ENCODE measurements around the gene EFCAB14.
"Not testable (repeated sequence)": the region's sequence is repeated elsewhere in the genome, so short reads cannot be mapped to it uniquely, and the experiment has no call there.

EFCAB14 gene

GRCh38 chr1:46724991-46725735 is 6.2 kb upstream of the EFCAB14 start:
- in situ Hi-C loops (cut with MboI; ENCODE audit: low sequenced_read_pairs) = no loop called here

DNA sequence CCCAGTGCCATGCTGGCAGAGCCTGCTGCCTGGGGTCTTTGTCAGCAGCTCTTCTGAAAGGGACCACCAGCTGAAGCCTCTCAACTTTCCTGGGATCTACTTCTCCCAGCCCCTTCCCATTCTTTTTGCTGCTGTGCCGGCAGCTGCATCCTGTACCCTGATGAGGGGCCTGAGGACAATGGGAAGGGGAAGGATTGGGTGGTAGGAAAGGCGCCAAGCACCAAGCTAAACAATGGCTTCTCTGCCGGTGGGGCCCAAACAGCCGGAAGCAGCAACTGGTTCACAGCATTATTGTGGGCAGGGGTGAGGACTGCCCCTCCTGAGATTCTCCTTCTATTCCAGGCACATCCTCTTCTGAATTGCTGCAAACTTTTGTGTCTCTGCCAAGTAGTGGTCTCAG is 5.0 kb upstream of the EFCAB14 start:
- in situ Hi-C loops (cut with MboI; ENCODE audit: low sequenced_read_pairs) = no loop called here

DNA sequence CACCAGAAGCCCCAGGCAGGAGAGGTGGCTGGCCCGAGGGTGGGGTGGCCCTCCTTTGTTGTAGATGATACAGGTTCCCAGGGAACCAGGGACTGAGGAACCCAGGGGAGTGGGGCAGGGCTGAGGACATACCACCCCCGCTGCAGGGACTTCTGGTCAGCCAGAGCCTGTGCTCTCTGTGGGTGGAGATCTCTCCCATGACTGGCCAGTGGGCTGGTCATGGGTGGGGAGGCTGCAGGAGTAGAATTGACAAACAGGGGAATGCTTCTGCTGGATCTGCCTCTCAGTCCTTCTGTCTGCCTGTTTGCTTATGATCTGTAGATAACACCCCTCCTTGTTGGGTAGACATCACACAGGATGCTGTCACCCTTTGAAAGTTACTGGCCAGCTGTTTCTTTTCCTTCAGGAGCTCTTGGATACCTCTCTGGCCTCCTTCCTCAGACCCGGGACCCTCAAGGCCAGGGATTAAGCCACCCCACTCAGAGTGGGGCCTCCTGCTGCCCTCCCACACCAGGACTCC is 2.8 kb upstream of the EFCAB14 start:
- in situ Hi-C loops (cut with MboI; ENCODE audit: low sequenced_read_pairs) = no loop called here

GRCh38 chr1:46721204-46721603 is 2.3 kb upstream of the EFCAB14 start:
- in situ Hi-C loops (cut with MboI; ENCODE audit: low sequenced_read_pairs) = no loop called here

DNA sequence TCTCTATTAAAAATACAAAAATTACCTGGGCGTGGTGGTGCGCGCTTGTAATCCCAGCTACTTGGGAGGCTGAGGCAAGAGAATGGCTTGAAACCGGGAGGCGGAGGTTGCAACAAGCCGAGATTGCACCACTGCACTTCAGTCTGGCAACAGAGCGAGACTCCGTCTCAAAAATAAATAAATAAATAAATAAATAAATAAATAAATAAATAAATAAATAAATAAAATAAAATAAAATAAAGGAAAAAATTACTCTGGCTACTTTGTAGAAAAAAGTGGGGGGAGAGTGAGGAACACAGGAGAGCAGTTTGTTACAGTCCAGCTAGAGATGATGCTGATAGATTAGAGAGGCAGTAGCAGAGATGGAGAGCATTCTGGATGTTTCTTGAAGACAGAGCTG is 1.4 kb upstream of the EFCAB14 start:
- in situ Hi-C loops (cut with MboI; ENCODE audit: low sequenced_read_pairs) = not testable (repeated sequence)

DNA sequence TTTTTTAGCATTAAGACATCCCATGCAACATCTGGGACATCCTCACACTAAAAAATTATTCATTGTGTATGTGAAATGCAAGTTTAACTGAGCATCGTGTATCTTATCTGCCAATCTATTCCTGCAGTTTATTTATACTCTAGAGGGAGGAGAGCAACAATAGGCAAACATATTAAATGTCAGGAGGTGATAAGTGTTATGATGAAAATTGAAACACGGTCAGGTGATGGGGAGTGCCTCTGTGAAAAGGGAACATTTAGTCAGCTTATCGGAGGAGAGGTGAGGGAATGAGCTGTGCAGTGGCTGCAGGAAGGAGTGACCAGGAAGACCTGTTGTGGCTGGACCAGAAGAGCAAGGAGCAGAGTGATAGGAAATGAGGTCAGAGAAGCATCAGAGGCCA is 775 bp upstream of the EFCAB14 start:
- in situ Hi-C loops (cut with MboI; ENCODE audit: low sequenced_read_pairs) = no loop called here

- in situ Hi-C loops (cut with MboI; ENCODE audit: low sequenced_read_pairs) = no loop called here
Measured at GRCh38 chr1:46718340-46718726, 581 bp downstream of the EFCAB14 start.

- in situ Hi-C loops (cut with MboI; ENCODE audit: low sequenced_read_pairs) = no loop called here
Measured at GRCh38 chr1:46717654-46718053, 1.3 kb downstream of the EFCAB14 start.

GRCh38 chr1:46714976-46715375 is 3.9 kb downstream of the EFCAB14 start:
- in situ Hi-C loops (cut with MboI; ENCODE audit: low sequenced_read_pairs) = no loop called here

DNA sequence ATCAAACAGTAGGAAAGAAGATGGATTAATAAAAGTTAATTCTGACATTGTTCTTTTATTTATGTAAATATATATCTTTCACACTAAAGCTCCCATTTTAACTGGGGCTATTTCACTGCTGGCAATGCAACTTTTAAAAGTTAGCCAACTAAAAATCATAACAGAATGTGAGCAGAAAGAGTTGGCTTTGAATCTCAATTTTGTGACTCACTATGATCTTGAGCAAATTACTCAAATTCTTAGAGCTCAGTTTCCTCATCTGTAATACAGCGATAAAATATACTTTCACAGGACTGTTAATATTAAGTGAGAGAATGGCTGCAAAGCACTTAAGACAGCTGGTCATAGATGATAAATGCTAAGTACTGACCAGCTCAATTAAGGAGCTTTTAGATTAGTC is 10.8 kb downstream of the EFCAB14 start:
- in situ Hi-C loops (cut with MboI; ENCODE audit: low sequenced_read_pairs) = no loop called here

DNA sequence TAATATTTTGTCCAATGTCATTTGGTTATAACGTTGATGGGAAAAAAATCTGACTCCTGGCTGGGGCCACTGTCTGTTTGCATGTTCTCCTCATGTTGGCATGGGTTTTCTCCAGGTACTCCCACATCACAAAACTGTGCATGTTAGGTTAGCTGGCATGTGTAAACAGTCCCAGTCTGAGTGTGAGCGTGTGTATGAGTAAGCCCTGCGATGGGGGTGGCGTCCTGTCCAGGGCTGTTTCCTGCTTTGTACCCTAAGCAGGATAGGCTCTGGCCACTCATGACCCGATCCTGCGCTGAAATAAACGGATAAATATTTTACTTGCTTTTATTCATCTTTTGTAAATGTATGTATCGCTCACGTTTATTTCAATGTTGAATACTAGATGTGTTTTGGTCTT is 13.5 kb downstream of the EFCAB14 start:
- in situ Hi-C loops (cut with MboI; ENCODE audit: low sequenced_read_pairs) = no loop called here

GRCh38 chr1:46703927-46704641 is 14.8 kb downstream of the EFCAB14 start:
- in situ Hi-C loops (cut with MboI; ENCODE audit: low sequenced_read_pairs) = no loop called here

DNA sequence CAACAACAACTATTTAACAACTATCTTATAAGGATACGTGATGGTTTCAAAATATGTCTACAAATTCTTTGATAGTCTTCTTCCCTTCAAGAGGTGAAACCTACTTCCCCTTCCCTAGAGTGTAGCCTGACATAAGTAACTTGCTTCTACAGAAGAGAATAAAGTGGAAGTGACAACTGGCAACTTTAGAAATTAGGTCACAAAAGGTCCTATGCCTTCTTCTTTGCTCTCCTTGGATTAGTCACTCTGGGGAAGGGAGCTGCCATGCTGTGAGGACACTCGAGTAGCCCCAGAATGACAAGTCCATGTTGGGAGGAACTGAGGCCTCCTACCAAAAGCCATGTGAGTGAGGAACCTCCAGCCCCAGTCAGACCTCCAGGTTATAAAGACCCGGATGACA is 19.2 kb downstream of the EFCAB14 start:
- in situ Hi-C loops (cut with MboI; ENCODE audit: low sequenced_read_pairs) = no loop called here

- in situ Hi-C loops (cut with MboI; ENCODE audit: low sequenced_read_pairs) = no loop called here
Measured at GRCh38 chr1:46697053-46697452, 21.9 kb downstream of the EFCAB14 start.

GRCh38 chr1:46694676-46695075 is 24.2 kb downstream of the EFCAB14 start:
- in situ Hi-C loops (cut with MboI; ENCODE audit: low sequenced_read_pairs) = not testable (repeated sequence)

- in situ Hi-C loops (cut with MboI; ENCODE audit: low sequenced_read_pairs) = no loop called here
Measured at GRCh38 chr1:46692811-46693770, 25.8 kb downstream of the EFCAB14 start.

DNA sequence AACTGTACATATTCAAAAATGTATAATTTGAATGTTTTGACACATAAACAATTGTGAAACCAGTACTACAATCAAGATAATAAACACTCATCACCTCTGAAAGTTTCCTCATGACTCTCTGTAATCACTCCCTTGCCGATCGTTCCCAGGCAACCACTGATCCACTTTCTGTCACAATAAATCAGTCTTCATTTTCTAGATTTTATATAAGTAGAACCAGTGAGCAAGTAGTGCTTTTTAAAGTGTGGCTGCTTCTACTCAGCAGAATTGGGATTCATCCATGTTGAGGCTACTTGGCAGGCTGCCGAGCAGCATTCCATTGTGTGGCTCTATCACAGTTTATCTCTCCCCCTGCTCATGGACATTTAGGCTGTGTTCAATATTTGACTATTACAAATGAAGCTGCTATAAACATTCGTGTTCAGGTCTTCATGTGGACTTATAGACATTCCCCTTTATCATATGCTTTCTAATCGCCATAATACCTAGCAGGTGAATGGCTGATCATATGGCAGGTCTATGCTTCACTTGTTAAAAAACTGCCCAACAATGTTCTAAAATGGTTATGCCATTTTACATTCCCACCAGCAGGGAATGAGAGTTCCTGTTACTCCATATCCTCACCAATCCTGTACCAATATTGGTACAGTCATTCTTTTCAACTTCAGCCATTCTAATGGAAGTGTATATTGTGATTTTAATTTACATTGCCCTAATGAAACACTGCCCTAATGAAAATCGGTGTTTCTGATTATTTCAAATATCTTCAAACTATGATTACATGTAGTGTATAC is 26.7 kb downstream of the EFCAB14 start:
- in situ Hi-C loops (cut with MboI; ENCODE audit: low sequenced_read_pairs) = no loop called here

DNA sequence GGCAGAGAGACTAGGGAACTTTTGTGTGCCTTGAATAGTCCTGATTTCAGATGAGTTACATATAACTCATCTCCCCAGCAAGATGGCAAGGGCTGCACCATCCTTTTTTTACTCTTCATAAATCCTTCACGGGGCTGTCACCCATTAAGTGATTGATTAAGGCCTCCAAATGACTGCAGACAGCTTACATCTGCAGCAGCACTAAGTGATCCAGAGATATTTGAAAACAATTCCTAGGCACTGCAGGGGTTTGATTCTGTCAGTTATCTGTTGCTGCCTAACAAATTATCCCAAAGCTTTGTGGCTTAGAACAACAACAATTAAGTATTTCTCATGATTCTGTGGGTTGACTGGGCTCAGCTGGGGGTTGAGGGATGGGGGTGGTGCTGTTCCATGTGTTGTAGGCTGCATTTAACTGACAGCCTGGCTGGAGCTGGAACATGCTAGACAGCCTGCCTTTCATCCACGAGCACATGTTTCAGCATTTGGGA is 27.9 kb downstream of the EFCAB14 start:
- in situ Hi-C loops (cut with MboI; ENCODE audit: low sequenced_read_pairs) = no loop called here

DNA sequence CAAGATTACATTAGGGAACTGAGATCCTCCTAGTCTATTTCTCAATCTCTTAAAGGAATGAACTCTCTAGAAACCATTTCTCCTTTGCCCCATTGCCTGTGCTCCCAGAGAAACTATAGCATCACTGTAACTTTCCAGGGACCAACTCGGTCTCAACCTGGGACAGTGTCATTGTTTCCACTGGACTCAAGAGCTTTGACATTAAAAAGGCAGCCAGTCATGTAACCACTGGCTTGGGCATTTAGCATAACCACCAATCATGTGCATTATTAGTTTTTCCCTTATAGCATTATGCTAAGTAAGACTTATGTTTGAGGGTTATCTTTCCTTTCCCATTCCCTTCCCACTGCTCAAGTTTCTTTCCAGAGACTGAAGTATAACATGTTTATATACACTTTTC is 29.0 kb downstream of the EFCAB14 start:
- in situ Hi-C loops (cut with MboI; ENCODE audit: low sequenced_read_pairs) = no loop called here

GRCh38 chr1:46689356-46689755 is 29.6 kb downstream of the EFCAB14 start:
- in situ Hi-C loops (cut with MboI; ENCODE audit: low sequenced_read_pairs) = no loop called here

Data from hTERT RPE-1 (cell line).